K562 (cell line): ENCODE results near the gene APOC1. TPM values are rescaled to one million over a fixed set of nuclear protein-coding genes. Genes with fewer than 3 reads are reported as not detected.

Experiments used
- ARID4B ChIP-seq: sonication (generic); formaldehyde crosslinking; IDR thresholded peaks from 2 replicates; pipeline ENCODE4 v1.8.0; 2022; ENCODE audit warnings: mild to moderate bottlenecking, missing genetic modification reagents
- ATF7 ChIP-seq: fragments of 450-650 bp; IDR thresholded peaks from 2 replicates; pipeline ENCODE4 v1.7.1; 2014; ENCODE audit warnings: mild to moderate bottlenecking, moderate library complexity
- BRD4 ChIP-seq: fragments of 200-600 bp; sonication (generic); IDR thresholded peaks from 2 replicates; pipeline ENCODE4 v1.6.1; 2017; ENCODE audit warnings: inconsistent platforms
- CREB3L1 ChIP-seq: fragments of 450-650 bp; IDR thresholded peaks from 2 replicates; pipeline ENCODE4 v1.6.1; 2014; ENCODE audit warnings: low read depth, mild to moderate bottlenecking, moderate library complexity, borderline replicate concordance
- KAT2B ChIP-seq: IDR thresholded peaks from one replicate; pipeline ENCODE4 v1.6.1; 2012; ENCODE audit warnings: low read depth, mild to moderate bottlenecking, control low read depth, inconsistent platforms, low read length, moderate library complexity
- PTRF ChIP-seq: fragments of 450-650 bp; IDR thresholded peaks from 2 replicates; pipeline ENCODE4 v1.6.1; 2016; ENCODE audit warnings: mild to moderate bottlenecking, missing genetic modification characterization, missing compliant biosample characterization
- TFAM ChIP-seq: fragments of 250-450 bp; sonication (Bioruptor Pico); conservative IDR thresholded peaks from 2 replicates; pipeline ENCODE4 v1.5.0; 2021; ENCODE audit warnings: mild to moderate bottlenecking, moderate library complexity
- ZKSCAN8 ChIP-seq: fragments of 200-800 bp; sonication (Bioruptor generic); IDR thresholded peaks from 2 replicates; pipeline ENCODE4 v1.6.1; 2016; ENCODE audit warnings: missing genetic modification characterization, missing compliant biosample characterization
- ZNF239 ChIP-seq: fragments of 250-450 bp; sonication (Bioruptor Pico); IDR thresholded peaks from 2 replicates; pipeline ENCODE4 v1.4.0; 2020; ENCODE audit warnings: mild to moderate bottlenecking
- ZNF398 ChIP-seq: fragments of 250-450 bp; sonication (Bioruptor Pico); IDR thresholded peaks from 2 replicates; pipeline ENCODE4 v1.8.0; 2021; ENCODE audit warnings: moderate library complexity, mild to moderate bottlenecking, inconsistent platforms
- ZNF407 ChIP-seq: fragments of 450-650 bp; IDR thresholded peaks from 2 replicates; pipeline ENCODE4 v1.6.1; 2016; ENCODE audit warnings: low read depth
- ZNF77 ChIP-seq: fragments of 250-450 bp; sonication (Bioruptor Pico); IDR thresholded peaks from 2 replicates; pipeline ENCODE4 v1.5.0; 2020
- polyA plus RNA-seq, 8 experiments: library from polyadenylated mRNA; depleted of rRNA in 4 of 8; stranded (reverse) in 5 of 8; unstranded in 3 of 8; fragments of >200 nt; fragmentation: Nextera tagmentation in 2 of 8; fragmentation: Illumina TruSeq in 1 of 8; extraction: Ambion mirVana in 2 of 8; extraction: Trizol in 1 of 8; gene quantifications; 2 replicates each; pipeline versions ENCODE4 v1.2.1 to v1.2.3, GENCODE V29; 2011 to 2014; ENCODE audit warnings: inconsistent platforms in 1 of 8, missing spikeins in 1 of 8
- total RNA-seq, 7 experiments: library from RNA; depleted of rRNA in 6 of 7; stranded (reverse); fragments of >200 nt in 6 of 7; fragmentation: Illumina TruSeq in 2 of 7; extraction: Trizol in 2 of 7; gene quantifications; 2 replicates each; pipeline versions ENCODE4 v1.2.1 to v1.2.3, GENCODE V29; 2011 to 2021; ENCODE audit warnings: low replicate concordance in 1 of 7

Gene APOC1
- total and polyA plus RNA-seq, 9 of the 15 experiments (the other 6 are each of a cell fraction or from before 2014, with no cell fraction given): 115 to 408 (median 220) TPM

- TF ChIP-seq ZNF398 (CRISPR knock-in tag) (no peak), KAT2B (no peak), ARID4B (no peak), CREB3L1 (peak; percentile 71; the same call in 1 of the 2 replicates), BRD4 (no peak), ATF7 (peak; percentile 91), ZNF239 (CRISPR knock-in tag) (no peak; the same call in 1 of the 2 replicates), ZNF77 (no peak), TFAM (CRISPR knock-in tag) (no peak), PTRF (tag) (no peak), ZKSCAN8 (CRISPR knock-in tag) (no peak), ZNF407 (no peak)
Measured at GRCh38 chr19:44890366-44891015, 23.9 kb upstream of the APOC1 start (continued).
